ENCODE measurements around the gene RABL2B. TPM values are rescaled to one million over a fixed set of nuclear protein-coding genes. Genes with fewer than 3 reads are reported as not detected.
"Not testable (repeated sequence)": the region's sequence is repeated elsewhere in the genome, so short reads cannot be mapped to it uniquely, and the experiment has no call there.

Gene RABL2B
- 34.9 and 35.7 TPM in 2 replicates for total RNA-seq

DNA sequence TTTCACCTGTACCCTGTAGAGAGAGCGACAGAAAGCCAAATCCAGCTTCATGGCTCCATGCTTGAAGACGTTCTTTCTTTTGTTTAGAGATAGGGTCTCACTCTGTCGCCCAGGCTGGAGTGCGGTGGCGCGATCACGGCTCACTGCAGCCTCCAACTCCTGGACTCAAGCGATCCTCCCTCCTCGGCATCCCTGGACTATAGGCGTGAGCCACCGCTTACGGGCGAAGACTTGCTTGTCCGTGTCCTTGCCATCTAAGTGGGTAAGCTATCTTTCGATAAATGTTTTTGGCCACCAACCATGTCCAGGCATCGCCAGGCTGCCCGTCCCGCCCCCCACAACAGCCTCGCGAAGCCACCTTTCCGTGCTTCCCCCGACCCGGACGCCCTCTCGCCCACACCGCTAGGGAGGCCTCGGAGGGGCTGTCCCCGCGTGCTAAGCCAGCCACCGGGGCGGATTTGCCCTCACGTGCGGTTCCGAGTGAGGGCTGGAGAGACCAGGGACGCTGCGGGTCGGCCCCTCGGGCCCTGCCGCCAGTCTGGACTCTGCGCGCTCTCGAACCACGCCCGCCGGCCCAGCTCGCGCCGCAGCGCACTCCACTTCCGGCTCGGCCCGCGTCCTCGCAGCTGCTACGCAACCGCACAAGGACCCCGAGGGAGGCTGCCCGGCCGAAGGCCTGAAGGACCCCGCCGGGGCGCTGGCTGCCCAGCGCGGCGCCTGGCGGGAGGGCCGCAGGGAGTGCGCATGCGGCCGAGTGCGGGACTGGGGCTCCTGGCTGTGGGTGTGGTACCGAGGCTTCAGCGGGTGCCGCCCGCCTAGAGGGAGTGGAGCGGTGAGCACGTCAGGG is at the start of gene RABL2B:
Gene RABL2B, minus strand, starts transcription at position 604 of the 847 bp plus-strand sequence. CDS start 1,342 bp downstream, outside the sequence.
- H3K4me1 Mint-ChIP-seq (ENCODE audit: low read depth); H3K9me3 Mint-ChIP-seq; H3K27me3 Mint-ChIP-seq (ENCODE audit: low read depth); H3K36me3 Mint-ChIP-seq (ENCODE audit: low read depth); intact Hi-C loops (cut with micrococcal nuclease): not testable (repeated sequence)
- DNase-seq (ENCODE audit: low spot score) = peak; percentile 90
- H3K4me3 Mint-ChIP-seq (ENCODE audit: low read depth) = peak within 1 kb of the TSS; percentile 84
- peak within 1 kb of the TSS; percentile 58 for H3K27ac Mint-ChIP-seq

DNA sequence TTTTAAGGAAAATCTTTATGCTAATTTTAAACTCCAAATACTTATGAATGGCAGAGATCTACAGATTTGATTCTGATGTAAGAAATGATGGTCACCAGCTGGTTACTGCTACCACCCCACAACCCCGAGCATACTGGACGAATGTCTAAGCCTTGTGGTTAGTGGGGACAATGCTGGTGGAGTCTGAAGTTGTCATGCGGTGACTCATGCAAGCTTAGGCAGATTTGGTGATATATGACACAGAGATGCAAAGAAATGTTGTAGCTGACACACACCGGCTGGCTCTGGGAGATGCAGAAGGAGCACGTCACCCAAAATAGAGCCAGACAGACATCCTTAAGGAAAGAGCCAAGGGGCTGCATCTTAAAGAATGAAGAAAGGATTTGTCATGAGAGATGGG is 3.5 kb upstream of the RABL2B start:
- H3K27ac Mint-ChIP-seq; H3K4me3 Mint-ChIP-seq (ENCODE audit: low read depth); H3K9me3 Mint-ChIP-seq; H3K4me1 Mint-ChIP-seq (ENCODE audit: low read depth); DNase-seq (ENCODE audit: low spot score); H3K36me3 Mint-ChIP-seq (ENCODE audit: low read depth); intact Hi-C loops (cut with micrococcal nuclease); H3K27me3 Mint-ChIP-seq (ENCODE audit: low read depth): not testable (repeated sequence)

DNA sequence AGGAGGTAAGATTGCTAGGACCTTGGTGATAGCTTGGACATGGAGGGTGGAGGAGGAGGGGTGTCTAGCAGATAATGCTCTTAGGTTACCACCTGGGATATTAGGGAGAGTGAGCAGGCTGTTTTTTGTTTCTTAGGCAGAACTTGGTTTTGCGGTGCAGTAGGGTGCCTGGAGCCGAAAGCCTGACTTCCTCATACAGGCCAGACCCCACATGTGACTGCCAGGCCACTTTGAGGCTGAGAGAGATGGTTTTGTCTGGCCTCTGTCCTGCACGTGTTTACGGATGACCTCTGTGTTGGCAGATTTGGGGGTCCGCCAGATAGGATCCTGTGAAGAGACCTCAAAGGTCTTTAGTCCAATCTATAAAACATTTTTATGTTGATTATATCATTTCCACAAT is 1.9 kb upstream of the RABL2B start:
- DNase-seq (ENCODE audit: low spot score); H3K9me3 Mint-ChIP-seq; H3K4me1 Mint-ChIP-seq (ENCODE audit: low read depth); H3K4me3 Mint-ChIP-seq (ENCODE audit: low read depth); H3K27ac Mint-ChIP-seq; H3K36me3 Mint-ChIP-seq (ENCODE audit: low read depth); intact Hi-C loops (cut with micrococcal nuclease); H3K27me3 Mint-ChIP-seq (ENCODE audit: low read depth): not testable (repeated sequence)

DNA sequence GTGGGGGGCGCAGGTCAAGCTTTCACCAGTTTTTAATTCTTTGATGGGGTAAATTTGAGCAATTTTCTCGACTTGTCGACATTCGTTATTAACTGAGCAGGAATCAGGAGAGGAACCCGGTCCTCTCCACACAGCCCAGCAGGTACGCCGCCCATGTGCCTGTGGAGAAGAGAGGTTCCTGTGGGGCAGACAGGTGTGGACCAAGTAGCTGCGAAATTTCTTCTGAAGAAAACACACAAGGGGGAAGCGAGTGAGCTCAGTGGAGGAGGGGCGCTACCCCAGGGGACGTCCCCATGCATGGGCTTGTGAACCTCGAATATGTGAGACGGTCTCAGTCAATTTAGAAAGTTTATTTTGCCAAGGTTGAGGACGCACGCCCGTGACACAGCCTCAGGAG is 442 bp upstream of the RABL2B start:
- peak overlapping the region; percentile 58 for H3K27ac Mint-ChIP-seq
- H3K9me3 Mint-ChIP-seq; H3K27me3 Mint-ChIP-seq (ENCODE audit: low read depth); intact Hi-C loops (cut with micrococcal nuclease); H3K4me1 Mint-ChIP-seq (ENCODE audit: low read depth); H3K36me3 Mint-ChIP-seq (ENCODE audit: low read depth); DNase-seq (ENCODE audit: low spot score): not testable (repeated sequence)
- H3K4me3 Mint-ChIP-seq (ENCODE audit: low read depth) = peak overlapping the region; percentile 84

DNA sequence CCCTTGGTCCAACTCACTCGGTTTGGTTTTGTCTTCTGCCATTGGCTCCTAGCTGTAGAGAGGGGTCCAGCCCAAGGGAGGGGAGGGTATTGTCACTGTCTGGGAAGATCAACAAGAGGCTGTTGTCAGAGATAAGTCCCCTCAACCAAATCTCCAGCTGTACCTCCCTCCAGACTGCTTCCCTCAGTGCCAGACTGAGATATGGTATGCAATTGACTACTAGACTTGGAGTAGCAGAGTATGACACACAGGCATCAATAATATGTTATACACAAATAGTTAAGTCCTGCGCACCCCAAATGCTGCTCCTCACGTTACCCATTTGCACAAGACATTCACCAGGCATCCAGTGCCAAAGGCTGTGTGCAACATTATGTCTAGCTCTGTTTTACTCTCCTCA is 1.2 kb downstream of the RABL2B start:
- DNase-seq (ENCODE audit: low spot score); H3K9me3 Mint-ChIP-seq; H3K4me1 Mint-ChIP-seq (ENCODE audit: low read depth); intact Hi-C loops (cut with micrococcal nuclease); H3K27me3 Mint-ChIP-seq (ENCODE audit: low read depth); H3K36me3 Mint-ChIP-seq (ENCODE audit: low read depth); H3K27ac Mint-ChIP-seq: not testable (repeated sequence)
- peak overlapping the region; percentile 54 for H3K4me3 Mint-ChIP-seq (ENCODE audit: low read depth)

DNA sequence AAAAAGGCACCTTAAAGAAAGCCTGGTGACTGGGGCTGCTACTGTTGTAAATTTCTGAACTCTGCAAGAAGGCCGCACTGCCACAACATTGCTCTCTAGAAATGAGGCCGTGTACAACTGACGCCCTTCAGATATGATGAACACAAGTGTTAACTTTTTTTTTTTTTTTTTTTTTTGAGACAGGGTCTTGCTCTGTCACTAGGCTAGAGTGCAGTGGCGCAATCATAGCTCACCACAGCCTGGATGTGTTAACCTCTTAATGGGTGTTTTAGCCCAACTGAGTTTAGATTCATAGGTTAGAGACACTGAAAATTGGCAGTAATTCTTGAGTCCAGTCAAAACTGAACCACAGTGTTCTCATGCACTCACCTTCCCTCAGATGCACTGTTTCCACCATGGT is 3.2 kb downstream of the RABL2B start:
- H3K36me3 Mint-ChIP-seq (ENCODE audit: low read depth); DNase-seq (ENCODE audit: low spot score); H3K27ac Mint-ChIP-seq; H3K4me1 Mint-ChIP-seq (ENCODE audit: low read depth); intact Hi-C loops (cut with micrococcal nuclease); H3K27me3 Mint-ChIP-seq (ENCODE audit: low read depth); H3K4me3 Mint-ChIP-seq (ENCODE audit: low read depth); H3K9me3 Mint-ChIP-seq: not testable (repeated sequence)

DNA sequence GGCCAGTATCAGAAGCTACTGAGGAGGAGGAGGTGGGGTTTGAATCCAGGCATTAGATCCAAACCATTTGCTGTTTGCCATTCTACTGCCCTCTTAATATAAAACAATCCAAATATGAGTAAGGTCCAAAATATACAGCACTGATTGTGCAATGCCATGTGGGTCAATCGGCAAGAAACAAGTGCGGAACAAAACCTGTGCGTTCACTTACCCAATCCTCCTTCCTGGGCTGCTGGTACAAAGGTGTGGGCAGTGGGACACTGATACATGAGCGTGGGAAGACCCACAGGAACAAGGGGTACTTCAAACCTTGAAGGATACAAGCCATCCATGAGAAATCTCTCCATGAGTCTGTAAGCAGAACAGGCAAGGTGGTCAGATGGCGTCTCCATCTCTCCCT is 5.8 kb downstream of the RABL2B start:
- H3K9me3 Mint-ChIP-seq; H3K4me1 Mint-ChIP-seq (ENCODE audit: low read depth); H3K27ac Mint-ChIP-seq; H3K27me3 Mint-ChIP-seq (ENCODE audit: low read depth); H3K36me3 Mint-ChIP-seq (ENCODE audit: low read depth); intact Hi-C loops (cut with micrococcal nuclease); DNase-seq (ENCODE audit: low spot score); H3K4me3 Mint-ChIP-seq (ENCODE audit: low read depth): not testable (repeated sequence)

DNA sequence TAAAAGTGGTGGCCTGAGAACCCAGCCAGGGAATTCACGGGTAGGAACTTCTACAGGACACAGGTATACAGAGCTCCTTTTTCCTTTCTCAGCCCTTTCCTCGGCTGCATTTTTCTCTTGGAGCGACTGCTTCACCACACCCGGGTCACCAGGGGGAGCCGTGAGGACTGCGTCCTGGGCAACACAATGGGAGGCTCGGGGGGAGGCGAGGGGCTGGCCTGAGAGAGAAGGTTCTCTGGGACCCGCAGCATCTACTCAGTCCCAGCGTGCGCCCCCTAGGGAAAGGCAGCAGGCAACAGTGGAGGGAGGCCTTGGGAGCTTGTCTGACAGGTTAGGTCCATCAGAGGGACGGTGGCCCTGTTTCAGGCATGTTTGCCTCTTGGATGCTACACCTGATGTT is 8.3 kb downstream of the RABL2B start:
- H3K27ac Mint-ChIP-seq; H3K27me3 Mint-ChIP-seq (ENCODE audit: low read depth); H3K9me3 Mint-ChIP-seq; intact Hi-C loops (cut with micrococcal nuclease); H3K4me3 Mint-ChIP-seq (ENCODE audit: low read depth); DNase-seq (ENCODE audit: low spot score); H3K36me3 Mint-ChIP-seq (ENCODE audit: low read depth); H3K4me1 Mint-ChIP-seq (ENCODE audit: low read depth): not testable (repeated sequence)

DNA sequence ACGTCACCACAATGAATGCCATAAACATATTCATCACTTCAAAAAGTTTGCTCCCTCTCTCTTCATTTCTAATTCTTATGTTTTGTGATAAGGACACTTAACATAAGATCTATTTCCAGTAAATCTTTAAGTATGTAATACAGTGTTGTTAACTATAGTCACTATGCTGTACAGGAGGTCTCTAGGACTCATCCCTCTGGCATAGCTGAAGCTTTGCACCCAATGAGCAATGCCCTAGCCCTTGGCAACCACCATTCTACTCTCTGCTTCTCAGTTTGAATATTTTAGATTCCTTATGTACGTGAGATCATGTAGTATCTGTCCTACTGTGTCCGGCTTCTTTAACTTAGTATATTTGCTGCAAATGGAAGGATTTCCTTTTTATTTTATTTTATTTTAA is 19.1 kb downstream of the RABL2B start:
- H3K27me3 Mint-ChIP-seq (ENCODE audit: low read depth); H3K4me3 Mint-ChIP-seq (ENCODE audit: low read depth); H3K36me3 Mint-ChIP-seq (ENCODE audit: low read depth); H3K9me3 Mint-ChIP-seq; intact Hi-C loops (cut with micrococcal nuclease); H3K4me1 Mint-ChIP-seq (ENCODE audit: low read depth); DNase-seq (ENCODE audit: low spot score); H3K27ac Mint-ChIP-seq: not testable (repeated sequence)

DNA sequence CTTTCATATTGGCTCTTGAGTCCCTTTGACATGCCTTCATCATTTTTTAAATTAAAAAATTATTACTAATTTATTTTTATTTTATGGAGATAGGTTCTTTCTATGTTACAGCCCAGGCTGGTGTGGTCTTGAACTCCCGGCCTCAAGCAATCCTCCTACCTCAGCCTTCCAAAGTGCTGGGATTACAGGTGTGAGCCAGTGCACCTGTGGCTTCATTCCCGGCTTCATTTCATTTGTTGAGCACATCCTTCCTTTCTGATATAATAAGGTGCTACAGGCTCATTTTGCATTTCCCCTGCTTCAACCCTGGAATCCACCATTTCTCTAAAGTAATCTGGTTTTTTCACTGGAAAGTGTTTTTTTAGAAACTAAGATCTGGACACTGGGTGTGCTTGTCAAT is 21.6 kb downstream of the RABL2B start:
- H3K27me3 Mint-ChIP-seq (ENCODE audit: low read depth); H3K9me3 Mint-ChIP-seq; intact Hi-C loops (cut with micrococcal nuclease); H3K36me3 Mint-ChIP-seq (ENCODE audit: low read depth); H3K4me3 Mint-ChIP-seq (ENCODE audit: low read depth); H3K27ac Mint-ChIP-seq; DNase-seq (ENCODE audit: low spot score); H3K4me1 Mint-ChIP-seq (ENCODE audit: low read depth): not testable (repeated sequence)

DNA sequence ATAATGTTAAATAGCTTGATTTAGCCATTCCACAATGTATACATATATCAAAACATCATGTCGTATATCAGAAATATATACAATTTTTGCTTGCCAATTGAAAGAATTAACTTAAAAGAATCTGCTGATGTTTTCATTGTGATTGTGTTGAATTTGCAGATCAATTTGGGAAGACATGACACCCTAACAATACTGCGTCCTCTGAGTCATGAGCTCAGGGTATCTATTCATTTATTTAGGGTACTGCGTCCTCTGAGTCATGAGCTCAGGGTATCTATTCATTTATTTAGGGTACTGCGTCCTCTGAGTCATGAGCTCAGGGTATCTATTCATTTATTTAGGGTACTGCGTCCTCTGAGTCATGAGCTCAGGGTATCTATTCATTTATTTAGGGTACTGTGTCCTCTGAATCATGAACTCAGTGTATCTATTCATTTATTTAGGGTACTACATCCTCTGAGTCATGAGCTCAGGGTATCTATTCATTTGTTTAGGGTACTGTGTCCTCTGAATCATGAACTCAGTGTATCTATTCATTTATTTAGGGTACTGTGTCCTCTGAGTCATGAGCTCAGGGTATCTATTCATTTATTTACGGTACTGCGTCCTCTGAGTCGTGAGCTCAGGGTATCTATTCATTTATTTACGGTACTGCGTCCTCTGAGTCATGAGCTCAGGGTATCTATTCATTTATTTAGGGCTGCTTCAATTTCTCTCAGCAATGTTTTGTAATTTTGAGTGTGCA is 23.7 kb downstream of the RABL2B start:
- H3K36me3 Mint-ChIP-seq (ENCODE audit: low read depth); H3K27ac Mint-ChIP-seq; intact Hi-C loops (cut with micrococcal nuclease); H3K4me3 Mint-ChIP-seq (ENCODE audit: low read depth); H3K9me3 Mint-ChIP-seq; H3K27me3 Mint-ChIP-seq (ENCODE audit: low read depth); DNase-seq (ENCODE audit: low spot score): not testable (repeated sequence)
- peaks cover 15% of the 10 kb centered on the region for H3K4me1 Mint-ChIP-seq (ENCODE audit: low read depth)

DNA sequence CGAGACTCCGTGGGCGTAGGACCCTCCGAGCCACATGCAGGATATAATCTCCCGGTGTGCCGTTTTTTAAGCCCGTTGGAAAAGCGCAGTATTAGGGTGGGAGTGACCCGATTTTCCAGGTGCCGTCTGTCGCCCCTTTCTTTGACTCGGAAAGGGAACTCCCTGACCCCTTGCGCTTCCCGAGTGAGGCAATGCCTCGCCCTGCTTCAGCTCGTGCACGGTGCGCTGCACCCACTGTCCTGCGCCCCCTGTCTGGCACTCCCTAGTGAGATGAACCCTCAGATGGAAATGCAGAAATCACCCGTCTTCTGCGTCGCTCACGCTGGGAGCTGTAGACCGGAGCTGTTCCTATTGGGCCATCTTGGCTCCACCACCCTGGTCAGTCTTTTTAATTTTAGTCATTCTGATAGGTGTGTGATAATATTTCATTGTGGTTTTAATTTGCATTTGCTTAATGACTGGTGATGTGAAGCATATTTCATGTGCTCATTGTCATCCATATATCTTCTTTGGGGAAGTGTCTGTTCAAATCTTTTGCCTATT is 26.4 kb downstream of the RABL2B start:
- intact Hi-C loops (cut with micrococcal nuclease); H3K9me3 Mint-ChIP-seq; H3K36me3 Mint-ChIP-seq (ENCODE audit: low read depth): not testable (repeated sequence)
- Mint-ChIP-seq H3K4me1 (ENCODE audit: low read depth) (peaks cover 15% of the 10 kb centered on the region), H3K27me3 (ENCODE audit: low read depth) (peaks cover 23% of the 10 kb centered on the region), H3K27ac (peak overlapping the region; percentile 57), H3K4me3 (ENCODE audit: low read depth) (peak overlapping the region; percentile 80)
- peak; percentile 58 for DNase-seq (ENCODE audit: low spot score)

DNA sequence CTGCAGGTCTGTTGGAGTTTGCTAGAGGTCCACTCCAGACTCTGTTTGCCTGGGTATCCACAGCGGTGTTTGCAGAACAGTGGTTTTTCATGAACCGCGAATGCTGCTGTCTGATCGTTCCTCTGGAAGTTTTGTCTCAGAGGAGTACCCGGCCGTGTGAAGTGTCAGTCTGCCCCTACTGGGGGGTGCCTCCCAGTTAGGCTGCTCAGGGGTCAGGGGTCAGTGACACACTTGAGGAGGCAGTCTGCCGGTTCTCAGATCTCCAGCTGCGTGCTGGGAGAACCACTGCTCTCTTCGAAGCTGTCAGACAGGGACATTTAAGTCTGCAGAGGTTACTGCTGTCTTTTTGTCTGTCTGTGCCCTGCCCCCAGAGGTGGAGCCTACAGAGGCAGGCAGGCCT is 27.0 kb downstream of the RABL2B start:
- H3K4me3 Mint-ChIP-seq (ENCODE audit: low read depth); DNase-seq (ENCODE audit: low spot score); H3K36me3 Mint-ChIP-seq (ENCODE audit: low read depth); intact Hi-C loops (cut with micrococcal nuclease); H3K9me3 Mint-ChIP-seq; H3K27ac Mint-ChIP-seq: not testable (repeated sequence)
- peaks cover 25% of the 10 kb centered on the region for H3K27me3 Mint-ChIP-seq (ENCODE audit: low read depth)
- H3K4me1 Mint-ChIP-seq (ENCODE audit: low read depth) = peaks cover 15% of the 10 kb centered on the region
